Measurements from ENCODE around the gene AK3.
"Not testable (repeated sequence)": the region's sequence is repeated elsewhere in the genome, so short reads cannot be mapped to it uniquely, and the experiment has no call there.

AK3 gene

DNA sequence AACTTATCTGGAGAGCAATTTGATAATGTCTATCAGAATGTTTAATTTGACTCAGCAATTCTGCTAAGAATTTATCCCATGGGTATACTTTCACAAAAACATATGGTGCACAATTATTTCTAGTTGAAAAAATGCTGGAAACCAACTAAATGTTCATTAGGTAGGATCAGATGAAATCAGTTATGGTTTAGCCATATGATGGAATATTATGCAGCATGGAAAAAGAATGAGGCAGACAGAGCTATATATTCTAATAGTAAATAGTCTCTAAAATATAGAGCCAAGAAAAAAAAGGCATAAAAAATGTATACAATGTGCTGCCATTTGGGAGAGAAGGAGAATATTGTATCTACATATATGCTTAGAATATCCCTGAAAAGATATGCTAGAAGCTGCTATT lies 71.1 kb downstream of the AK3 start:
- no peak for DNase-seq (ENCODE audit: extremely low read depth in 1 of 2, low read depth in 1 of 2)

DNA sequence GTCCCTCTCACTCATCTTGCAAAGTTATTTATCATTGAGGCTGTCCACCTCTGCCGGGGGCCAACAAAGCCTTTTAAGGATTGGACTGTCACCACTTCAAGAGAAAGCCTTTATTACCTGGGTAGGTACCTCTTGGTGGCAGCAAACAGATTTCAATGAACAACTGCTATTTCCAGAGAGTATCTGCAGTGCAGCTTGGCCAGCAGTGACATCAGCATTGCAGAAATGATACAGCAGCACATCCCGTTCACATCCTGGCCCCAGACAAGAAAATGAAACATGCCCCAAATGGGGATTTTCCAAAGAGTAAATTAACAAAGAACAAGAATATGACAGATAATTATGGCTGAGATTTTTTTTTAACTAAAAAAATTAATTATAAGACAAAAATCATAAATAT lies 72.4 kb downstream of the AK3 start:
- DNase-seq (ENCODE audit: extremely low read depth in 1 of 2, low read depth in 1 of 2) = no peak

DNA sequence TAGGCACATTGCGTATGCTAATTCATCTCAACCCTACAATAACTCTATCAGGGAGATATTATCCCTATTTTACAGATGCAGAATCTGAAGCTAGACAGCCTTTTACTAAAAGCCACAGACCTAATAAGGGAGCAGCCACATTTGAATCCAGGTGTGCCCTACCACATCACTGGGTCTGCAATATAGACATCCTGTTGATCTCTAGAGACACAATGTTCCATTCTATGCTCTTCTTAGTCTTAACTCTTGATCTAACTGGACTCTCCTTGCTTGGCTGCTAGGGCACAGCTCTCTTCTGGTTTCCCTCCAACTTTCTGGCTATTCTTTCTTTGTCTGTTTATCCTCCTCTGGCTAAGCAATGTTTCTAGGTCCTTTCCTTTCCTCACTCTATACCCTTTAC lies 73.3 kb downstream of the AK3 start:
- no peak for DNase-seq (ENCODE audit: extremely low read depth in 1 of 2, low read depth in 1 of 2)

DNA sequence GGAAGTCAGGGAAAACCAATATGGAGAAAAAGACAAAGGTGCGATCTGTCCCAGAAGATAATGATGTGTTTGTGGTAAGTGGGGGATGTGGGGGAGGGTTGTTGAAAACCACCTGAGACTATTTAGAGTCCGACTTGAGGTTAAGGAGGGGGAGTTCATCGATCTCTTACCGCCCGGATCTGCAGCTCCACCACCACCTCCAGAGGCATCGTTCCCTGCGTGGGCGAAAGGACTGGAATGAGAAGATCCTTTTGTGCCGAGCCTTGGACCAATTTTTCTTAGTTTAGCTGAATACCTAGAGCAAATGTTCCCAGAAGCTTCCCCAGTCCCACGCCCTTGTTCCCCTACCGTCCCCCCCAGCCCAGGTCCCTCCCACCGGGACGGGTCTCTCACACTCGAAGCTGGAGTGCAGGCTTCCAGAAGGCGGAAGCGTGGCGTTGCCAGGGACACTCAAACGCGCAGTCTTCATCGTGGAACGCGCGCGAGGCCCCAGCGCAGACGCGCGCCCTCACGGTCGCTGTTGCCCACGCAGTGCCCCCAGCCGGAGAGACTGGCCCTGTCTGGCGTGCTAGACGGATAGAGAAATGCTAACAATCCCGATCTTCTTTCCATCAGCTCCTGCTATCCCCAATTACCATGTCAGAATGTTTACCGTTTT lies 74.8 kb downstream of the AK3 start, which contains the start of gene SPATA6L:
Gene SPATA6L, minus strand, starts transcription at position 439 of the 658 bp plus-strand sequence. Its CDS starts 230 bp downstream, at position 209.
- peak in 1 of 2 donors; percentile 34 for DNase-seq (ENCODE audit: extremely low read depth in 1 of 2, low read depth in 1 of 2)

DNA sequence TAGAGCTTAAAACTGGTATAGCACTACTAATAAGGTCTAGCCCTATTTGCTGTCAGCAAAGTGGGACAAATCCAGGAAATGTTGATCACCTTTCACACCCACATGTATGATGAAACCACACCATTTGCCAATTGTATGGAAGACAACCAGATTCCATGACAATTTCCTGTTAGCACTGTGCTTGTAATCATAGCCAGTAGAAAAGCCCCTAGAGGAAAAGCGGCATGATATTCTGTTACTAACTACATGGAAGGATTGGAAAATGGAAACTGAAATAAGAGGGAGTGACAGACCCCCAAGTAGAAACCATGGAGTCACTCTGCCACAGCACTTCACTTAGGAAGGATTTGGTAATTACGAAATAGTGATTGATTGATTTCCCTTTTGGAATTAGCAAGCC lies 75.6 kb downstream of the AK3 start:
- DNase-seq (ENCODE audit: extremely low read depth in 1 of 2, low read depth in 1 of 2) = no peak

DNA sequence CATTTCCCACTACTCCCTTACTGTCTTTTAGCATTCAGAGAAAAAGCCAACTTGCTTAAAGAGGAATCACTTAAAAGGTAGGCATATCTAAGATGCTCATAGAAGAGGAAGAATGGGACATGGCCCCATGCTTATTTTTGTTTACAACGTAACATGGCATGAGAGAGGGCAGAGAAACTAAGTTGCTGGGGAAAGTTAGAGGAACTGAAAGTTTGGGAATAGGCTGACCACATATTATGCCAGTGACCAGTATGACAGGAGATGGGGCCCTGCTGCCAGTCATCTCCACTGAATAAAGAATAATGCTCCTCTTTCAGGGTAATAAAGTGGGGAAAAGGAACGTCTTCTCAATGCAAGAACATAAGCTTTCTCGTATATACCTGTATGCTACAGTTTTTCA lies 77.0 kb downstream of the AK3 start:
- no peak for DNase-seq (ENCODE audit: extremely low read depth in 1 of 2, low read depth in 1 of 2)

DNA sequence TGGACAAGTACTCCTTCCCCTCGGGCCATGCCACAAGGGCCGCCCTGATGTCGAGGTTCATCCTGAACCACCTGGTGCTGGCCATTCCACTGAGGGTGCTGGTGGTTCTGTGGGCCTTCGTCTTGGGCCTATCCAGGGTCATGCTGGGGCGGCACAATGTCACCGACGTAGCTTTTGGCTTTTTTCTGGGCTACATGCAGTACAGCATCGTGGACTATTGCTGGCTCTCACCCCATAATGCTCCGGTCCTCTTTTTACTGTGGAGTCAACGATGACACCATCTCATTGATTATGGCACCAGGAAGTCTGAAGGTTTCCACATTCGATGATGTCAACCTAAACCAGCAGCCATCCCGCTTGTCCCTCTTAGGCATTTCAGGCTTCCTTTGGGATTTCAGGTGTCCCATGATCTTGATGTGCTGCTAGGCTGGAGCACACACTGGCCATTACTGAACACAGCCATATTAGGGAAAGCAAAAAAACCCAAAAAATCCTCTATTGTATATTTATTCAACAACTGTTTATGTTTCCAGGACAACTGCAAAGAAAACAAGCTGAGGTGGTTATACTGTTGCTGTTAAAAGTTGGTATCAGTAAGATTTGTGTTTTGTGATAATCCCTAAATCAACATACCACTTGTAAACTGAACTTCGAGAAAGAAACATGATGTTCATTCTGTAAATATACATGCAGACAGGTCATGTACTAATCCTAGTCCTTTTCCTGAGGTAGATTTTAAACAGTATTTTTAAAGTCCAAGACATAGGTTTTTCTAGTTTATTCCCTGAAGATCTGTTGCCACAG lies 77.8 kb downstream of the AK3 start:
- no peak for DNase-seq (ENCODE audit: extremely low read depth in 1 of 2, low read depth in 1 of 2)

DNA sequence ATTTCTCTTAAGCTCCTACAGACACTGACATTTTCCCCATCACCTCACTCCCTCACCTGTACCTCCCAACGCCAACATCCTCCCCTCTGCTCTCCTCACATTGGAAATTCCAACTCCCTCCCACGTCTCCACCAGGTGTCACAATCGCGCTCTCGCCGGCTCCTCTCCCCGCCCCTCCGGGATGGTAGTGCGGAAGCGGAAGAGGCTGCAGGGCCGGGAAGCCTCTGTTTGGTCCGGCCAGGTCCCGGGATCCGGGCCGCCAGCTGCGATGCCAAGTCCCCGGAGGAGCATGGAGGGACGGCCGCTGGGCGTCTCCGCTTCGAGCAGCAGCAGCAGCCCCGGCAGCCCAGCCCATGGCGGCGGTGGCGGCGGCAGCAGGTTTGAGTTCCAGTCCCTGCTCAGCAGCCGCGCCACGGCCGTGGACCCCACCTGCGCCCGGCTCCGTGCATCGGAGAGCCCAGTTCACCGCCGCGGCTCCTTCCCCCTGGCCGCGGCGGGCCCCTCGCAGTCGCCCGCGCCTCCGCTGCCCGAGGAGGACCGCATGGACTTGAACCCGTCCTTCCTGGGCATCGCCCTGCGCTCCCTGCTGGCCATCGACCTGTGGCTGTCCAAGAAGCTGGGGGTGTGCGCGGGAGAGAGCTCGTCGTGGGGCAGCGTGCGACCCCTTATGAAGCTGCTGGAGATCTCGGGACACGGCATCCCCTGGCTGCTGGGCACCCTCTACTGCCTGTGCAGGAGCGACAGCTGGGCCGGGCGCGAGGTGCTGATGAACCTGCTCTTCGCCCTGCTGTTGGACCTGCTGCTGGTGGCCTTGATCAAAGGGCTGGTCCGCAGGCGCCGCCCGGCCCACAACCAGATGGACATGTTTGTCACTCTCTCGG lies 78.7 kb downstream of the AK3 start, which contains the start of gene PLPP6:
Gene PLPP6, plus strand, starts transcription at position 187 of the 881 bp plus-strand sequence. Its CDS starts 82 bp downstream, at position 269.
- peak in 1 of 2 donors; percentile 53 for DNase-seq (ENCODE audit: extremely low read depth in 1 of 2, low read depth in 1 of 2)

DNA sequence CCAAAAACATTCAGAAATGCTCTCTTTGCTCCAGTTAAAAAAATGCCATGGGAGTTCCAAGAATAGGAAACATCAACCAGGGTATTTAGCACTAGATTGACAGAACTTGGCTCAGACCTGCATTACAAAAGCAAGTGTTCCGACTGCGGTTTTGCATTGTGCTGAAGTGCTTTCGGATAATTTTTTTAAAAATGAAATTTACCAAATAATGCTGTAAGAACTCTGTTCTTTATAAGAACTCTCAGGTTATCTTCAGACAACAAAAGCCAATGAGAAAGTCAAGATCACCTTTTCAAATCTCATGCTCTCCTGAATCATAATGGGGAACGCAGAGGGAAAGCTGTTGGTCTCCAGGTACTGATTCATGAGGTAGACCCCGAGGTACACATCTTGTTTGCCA lies 79.4 kb downstream of the AK3 start:
- DNase-seq (ENCODE audit: extremely low read depth in 1 of 2, low read depth in 1 of 2) = no peak

DNA sequence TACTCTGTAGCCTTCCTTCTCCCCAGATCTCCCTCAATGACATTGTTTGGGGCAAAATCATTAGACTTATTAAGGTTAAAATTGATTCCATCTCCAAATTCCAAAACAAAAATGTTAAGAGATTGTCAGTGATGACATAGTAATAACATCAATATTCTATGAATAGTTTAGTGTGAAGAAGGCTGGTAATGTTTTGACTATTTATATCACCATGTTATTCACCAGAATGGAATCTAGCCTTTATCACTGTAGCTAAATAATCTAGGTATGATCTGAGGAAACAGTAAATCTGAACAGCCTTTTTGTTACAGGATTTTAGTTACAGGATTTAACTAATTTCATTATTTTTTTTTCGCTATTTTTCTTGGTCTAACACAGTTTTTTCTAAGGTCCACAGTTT lies 79.8 kb downstream of the AK3 start:
- no peak for DNase-seq (ENCODE audit: extremely low read depth in 1 of 2, low read depth in 1 of 2)

DNA sequence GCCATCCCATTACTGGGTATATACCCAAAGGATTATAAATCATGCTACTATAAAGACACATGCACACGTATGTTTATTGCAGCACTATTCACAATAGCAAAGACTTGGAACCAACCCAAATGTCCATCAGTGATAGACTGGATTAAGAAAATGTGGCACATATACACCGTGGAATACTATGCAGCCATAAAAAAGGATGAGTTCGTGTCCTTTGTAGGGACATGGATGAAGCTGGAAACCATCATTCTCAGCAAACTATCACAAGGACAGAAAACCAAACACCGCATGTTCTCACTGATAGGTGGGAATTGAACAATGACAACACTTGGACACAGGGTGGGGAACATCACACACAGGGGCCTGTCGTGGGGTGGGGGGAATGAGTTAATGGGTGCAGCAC lies 80.3 kb downstream of the AK3 start:
- DNase-seq (ENCODE audit: extremely low read depth in 1 of 2, low read depth in 1 of 2) = not testable (repeated sequence)
